ENCODE results near the gene GOLT1A.

The GOLT1A gene

DNA sequence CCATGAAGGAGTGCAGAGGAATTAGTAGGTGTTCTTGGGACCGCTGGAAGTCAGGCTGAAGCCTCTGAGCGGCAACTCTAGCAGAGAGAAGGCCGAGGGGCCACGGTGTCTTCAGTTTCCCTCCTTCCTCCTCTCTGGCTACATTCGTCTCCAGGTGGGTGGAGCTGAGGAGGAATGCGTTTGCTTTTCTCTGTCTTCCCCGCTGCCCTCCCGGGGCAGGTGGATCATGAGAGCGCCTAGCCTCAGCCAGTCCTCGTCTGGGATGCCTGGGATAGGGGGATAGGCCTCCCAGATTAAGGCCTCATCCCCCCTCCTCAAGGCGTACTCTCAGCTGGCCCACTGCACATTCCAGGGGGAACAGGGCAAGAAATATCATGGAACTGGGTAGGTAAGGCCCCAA lies 7.5 kb upstream of the GOLT1A start:
- DNase-seq (ENCODE audit: low spot score) (no peak), FAIRE-seq (no peak)

DNA sequence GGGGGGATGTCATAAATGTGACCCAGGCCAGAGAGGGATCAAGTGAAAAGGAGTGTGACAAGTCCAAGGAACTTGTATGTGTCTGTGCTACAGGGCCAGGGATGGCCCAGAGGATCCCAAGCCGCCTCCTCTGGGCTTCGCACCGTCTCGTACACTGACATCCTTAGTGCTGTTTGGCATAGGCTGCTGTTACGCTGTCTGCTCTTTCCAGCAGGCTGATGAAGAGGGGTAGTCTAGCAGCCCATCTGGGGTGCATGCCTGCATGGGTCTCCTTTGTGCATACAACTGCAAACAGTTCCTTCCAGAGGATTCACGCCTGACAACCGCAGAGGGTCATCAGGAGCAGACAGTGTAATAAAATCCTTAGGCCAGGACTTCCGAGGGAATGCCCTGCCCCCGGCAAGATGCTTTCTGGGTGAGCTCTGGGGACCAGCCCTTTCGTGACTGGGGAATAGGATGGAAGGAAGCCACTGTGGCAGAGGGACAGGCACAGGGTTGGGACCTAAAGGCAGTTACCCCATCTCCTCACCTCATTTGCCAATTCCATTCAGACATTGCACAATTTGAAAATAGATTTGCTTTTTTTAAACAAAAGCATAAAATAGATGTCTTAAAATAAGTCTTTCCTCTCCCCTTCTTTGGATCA lies 6.3 kb upstream of the GOLT1A start:
- FAIRE-seq, result no peak

DNA sequence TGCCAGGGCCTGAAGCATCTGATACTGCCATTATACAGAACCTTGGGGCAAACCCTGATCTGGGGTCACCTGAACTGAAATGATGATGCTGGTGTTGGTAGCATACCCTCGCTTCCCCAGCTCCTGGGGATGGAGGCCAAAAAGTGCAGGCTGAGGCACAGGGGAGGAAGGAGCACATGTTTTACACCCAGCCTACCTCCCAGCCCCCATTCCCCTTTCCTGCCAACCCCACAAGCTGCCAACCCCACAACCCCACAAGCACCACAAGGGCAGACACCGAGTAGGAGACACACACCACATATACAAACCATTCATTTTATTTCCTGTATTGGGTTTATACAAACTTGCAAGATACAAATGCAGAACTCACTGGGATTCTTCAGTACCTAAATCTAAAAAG lies 4.8 kb upstream of the GOLT1A start:
- DNase-seq (ENCODE audit: low spot score) (no peak), FAIRE-seq (no peak)

More for the DNA sequence above, 6.3 kb upstream of the GOLT1A start:
- no peak for DNase-seq (ENCODE audit: low spot score)

DNA sequence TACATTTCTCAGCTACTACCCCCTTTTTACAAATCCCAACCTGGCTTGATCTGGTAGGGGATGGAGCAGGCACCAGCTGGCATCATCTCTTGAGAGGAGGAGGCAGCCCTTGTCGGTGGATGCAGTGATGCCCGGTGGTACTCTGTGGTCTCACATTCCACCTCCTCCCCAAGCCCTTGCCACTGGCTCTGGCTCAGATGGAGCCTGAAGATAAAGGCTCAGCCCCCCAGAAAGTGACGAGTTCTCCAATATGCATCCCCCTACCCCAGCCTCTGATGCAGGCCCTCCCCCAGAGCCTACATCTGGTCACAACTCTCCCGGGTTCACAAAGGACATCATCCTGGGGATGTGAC lies 3.8 kb upstream of the GOLT1A start:
- FAIRE-seq (no peak), DNase-seq (ENCODE audit: low spot score) (no peak)

DNA sequence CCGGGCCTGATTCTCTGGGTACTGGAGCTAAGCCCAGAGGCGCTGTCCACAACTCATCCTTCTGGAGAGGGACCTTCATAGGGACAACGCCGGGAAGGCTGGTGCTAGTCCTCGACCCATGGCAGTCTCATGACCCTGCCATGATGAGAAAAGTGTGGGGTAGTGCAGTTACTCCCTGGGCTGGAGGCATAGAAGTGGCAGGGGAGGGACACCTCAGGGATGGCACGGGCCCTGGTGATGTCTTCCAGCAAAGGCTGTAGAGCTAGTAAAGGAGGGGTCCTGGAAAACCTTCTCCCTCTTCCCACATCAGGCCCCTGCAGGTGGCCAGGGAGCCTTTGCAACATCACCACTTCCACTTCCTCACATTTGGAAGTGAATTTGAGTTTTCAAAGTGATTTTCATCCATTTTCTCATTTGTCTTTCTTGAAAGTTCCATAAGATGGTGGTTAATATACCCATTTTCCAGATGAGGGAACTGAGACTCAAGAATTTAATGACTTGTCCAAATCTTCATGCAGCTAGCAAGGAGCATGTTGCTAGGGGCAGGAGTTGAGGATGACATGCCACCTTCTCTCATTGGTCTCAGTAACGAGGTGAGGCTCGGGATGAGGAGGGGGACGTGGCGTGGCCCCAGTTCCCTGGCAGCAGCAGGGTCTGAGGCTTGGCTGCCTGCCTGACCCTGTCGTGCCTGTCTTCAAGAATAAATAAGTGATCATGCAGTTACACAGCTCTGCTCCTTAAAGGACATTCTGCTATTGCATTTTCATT lies 3.3 kb upstream of the GOLT1A start:
- no peak for FAIRE-seq
- DNase-seq (ENCODE audit: low spot score), result no peak

DNA sequence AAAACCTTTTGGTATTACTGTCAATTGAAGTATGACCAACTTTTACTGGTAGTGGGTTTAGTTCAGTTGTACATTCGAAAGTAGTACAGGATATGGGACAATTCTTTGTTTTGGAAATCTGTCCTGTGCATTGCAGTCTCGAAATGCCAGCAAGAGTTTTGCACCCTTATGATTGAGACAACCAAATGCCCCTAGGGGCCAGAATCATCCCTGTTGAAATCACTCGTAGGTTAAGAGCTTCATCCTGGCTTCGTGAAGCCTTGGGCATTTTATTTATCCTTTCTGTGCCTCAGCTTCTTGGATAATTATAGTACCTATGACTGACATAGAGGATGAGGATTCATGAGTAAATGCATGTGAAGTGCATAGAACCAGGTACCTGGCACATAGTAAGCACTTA lies 2.4 kb upstream of the GOLT1A start:
- FAIRE-seq, result no peak

DNA sequence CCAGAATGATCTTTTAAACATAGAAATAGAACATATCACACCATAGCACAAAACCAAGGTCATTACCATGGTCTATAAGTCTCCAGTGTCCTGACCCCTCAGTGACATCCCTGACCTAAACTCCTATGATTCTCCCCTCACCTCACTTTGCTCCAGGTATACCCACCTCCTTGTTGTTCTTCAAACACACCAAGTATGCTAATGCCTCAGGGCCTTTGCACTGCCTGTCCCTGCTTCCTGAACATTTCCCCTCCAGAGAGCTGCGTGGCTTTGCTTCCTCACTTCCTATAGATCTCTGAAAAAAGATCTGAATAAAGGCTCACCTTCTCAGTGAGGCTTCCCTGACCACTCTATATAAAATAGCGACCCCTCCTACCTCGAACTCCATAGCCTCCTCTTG lies 1.1 kb downstream of the GOLT1A start:
- FAIRE-seq (no peak), DNase-seq (ENCODE audit: low spot score) (no peak)

More for the DNA sequence above, 2.4 kb upstream of the GOLT1A start:
- no peak for DNase-seq (ENCODE audit: low spot score)

DNA sequence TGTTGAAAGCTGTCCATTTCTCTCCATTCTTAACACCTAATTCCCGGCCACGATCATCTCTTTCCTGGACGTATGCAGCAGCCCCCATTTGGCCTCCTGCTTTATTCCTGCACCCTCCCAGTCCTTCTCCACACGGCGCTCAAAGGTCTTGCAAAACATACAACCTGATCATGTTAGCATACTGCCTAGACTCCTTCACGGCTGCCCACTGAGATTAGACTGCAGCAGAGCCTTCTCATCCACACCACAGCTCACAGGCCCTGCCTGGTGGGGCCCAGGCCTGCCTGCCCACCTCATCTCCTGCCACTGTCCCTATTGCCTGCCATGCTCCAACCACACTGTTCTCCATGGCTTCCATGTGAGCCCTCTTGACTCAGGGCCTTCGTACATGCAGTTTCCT lies 2.7 kb downstream of the GOLT1A start:
- DNase-seq (ENCODE audit: low spot score), result no peak
- FAIRE-seq, result no peak

DNA sequence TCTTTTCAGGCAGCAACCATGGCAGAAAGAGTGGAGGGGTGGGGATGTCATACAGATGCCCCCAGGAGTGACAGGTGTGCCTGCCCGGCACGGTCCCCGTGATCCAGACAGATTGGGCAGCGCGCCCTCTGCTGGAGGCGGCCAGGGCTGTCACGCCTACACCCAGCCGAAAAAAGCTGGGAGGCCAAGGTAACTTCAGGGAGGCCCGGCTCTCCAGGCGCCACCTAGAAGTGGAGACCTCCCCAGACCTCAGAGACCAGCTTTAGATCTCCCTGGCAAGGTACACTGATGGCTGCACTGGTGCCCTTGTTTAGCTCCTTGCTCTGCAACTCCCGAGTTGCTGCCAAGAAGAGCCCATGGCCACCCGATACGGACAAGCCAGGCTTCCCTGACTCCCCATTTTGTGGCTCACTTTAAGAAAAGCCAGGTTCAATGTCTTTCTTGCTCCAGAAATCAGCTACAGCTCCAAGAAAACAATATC lies 6.6 kb downstream of the GOLT1A start:
- FAIRE-seq (no peak), DNase-seq (ENCODE audit: low spot score) (no peak)

DNA sequence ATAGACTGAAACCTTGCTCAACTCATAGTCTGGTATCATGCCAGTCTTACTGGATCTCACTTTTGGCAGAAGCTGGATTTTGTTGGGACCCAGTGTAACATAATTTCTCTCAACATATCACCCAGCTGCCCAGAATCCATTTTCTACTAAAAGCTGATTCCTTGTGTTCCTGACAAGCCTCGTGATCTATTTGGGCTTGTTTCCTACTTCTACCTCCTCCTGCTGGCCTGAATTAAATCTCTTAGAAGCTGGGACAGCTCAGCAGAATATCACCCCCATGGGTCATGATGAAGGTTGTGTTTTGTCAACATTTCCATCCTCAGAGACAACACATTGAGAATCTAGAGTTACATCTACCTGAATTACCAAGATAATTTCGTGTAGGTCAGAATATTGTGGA lies 7.7 kb downstream of the GOLT1A start:
- DNase-seq (ENCODE audit: low spot score) (no peak), FAIRE-seq (no peak)

DNA sequence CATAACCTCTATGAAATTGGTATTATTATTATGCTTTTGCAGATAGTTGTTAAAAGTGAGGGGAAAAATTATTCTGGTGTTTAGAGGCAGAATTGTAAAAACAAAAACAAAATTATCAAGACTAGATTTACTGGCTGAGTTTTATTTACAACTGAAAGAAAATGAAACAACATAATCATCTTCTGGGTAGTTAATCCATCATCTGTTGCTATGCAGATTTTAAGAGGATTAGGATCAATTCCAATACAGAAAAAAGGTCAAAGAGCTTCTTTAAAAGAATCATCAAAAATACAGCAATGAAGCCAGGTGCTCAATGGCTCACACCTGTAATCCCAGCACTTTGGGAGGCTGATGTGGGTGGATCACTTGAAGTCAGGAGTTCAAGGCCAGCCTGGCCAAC lies 8.3 kb downstream of the GOLT1A start:
- FAIRE-seq (no peak), DNase-seq (ENCODE audit: low spot score) (no peak)

DNA sequence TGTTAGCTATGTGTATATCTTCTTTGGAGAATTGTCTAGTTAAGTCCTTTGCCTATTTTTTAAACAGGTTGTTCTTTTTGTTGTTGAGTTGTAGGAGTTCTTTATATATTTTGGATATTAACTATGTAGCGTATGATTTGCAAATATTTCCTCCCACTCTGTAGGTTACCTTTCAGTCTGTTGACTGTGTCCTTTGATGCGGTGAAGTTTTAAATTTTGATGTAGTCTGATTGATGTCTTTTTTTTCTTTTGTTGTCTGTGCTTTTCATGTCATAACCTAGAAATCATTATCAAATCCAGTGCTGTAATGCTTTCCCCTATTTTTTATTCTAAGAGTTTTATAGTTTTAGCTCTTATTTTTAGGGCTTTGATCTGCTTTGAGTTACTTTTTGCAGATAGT lies 8.8 kb downstream of the GOLT1A start:
- FAIRE-seq, result no peak

DNA sequence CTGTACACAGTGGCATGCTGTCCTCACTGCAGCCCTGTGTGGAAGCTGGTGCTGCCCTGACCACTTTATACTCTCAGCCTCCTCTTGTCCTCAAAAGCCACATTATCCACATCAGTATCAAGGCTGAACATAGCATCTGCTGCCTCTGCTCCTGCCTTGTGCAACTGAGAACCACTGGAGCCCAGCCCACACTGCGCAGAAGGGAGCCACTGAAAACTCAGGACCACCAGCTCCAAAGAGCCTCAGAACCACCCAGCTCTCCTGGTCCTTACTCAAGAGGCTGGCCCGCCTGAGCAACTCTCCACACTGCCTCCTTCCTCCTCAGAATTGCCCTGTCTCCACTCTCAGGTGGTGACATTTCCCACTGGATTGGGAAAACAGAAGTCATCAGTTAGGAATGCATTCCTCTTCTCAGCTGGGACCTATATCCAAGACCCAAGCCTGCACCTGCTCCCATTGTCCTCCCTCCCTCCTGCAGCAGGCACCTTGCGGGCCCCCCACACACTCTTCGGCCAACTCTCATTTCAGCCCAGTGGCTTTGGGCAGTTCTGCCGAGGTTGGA lies 10.5 kb downstream of the GOLT1A start:
- FAIRE-seq, result no peak

More for the DNA sequence above, 8.8 kb downstream of the GOLT1A start:
- no peak for DNase-seq (ENCODE audit: low spot score)

DNA sequence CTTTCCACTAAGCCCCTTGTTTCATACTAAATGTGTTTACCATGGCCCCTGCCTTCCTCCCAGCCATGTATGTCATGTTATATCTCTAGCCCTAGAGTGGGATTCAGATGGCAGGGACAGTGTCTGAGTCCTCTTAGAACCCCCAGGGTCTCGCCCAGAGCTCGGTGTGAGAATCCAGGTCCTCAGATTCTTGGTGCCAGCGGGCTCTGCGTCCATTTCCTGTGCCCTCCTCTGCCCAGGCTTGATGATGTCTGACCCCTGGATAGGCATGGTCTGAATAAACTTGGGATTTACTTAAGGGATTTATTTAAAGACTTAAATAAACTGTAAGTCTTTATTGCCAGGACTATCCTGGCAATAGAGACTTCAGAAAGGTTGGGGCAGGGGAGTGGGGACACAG lies 11.3 kb downstream of the GOLT1A start:
- FAIRE-seq (no peak), DNase-seq (ENCODE audit: low spot score) (no peak)

More for the DNA sequence above, 10.5 kb downstream of the GOLT1A start:
- no peak for DNase-seq (ENCODE audit: low spot score)

DNA sequence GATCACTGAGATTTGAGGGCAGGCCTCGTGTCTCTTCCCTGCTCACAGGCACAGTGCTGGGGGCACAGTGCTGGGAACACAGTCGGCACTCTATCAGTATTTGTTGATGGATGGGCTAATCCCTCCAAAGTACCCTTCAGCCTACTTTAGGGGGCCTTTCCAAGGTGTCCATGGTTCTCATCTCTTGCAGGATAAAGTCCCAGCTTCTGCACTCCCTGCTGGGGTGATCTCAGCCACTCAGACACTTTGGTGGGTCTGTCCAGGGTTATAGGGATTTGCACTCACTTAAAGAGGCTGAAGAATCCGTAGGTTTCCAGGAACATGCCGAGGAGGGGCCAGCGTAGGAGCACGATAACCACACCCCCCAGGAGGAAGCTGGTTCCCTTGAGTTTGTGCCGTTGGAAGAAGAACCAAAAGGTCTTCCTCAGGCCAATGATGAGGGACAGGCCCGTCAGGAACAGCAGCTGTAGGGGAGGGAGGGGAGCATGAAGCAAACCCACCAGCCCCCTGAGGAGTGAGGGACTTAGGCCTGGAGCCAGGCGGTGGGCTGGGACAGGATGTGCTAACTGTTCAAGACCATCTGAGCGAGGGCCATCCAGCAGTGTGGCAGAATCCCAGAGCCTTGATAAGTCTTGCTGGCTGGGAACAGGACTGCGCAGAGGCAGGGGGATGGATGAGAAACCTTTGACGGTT lies 12.3 kb downstream of the GOLT1A start:
- DNase-seq (ENCODE audit: low spot score) (no peak), FAIRE-seq (no peak)

DNA sequence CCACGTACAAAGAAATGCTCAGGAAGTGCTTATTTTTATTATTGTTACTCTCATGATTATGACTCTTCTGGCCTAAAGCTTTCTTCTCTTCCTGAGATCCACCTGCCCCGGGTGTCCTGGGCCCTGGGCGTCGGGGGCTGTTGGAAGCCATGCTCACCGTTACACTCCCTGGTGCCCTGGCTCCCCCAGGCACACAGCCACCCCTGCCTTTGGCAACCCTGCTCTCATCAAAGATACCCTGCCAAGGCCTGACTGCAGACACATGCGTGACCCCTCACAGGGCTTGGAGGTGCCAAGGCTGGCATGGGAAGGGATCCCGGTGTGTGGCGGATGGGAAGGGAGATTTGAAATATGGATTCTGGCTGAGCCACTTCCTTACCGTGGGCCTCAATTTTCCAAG lies 14.2 kb downstream of the GOLT1A start:
- FAIRE-seq, result no peak
- no peak for DNase-seq (ENCODE audit: low spot score)

DNA sequence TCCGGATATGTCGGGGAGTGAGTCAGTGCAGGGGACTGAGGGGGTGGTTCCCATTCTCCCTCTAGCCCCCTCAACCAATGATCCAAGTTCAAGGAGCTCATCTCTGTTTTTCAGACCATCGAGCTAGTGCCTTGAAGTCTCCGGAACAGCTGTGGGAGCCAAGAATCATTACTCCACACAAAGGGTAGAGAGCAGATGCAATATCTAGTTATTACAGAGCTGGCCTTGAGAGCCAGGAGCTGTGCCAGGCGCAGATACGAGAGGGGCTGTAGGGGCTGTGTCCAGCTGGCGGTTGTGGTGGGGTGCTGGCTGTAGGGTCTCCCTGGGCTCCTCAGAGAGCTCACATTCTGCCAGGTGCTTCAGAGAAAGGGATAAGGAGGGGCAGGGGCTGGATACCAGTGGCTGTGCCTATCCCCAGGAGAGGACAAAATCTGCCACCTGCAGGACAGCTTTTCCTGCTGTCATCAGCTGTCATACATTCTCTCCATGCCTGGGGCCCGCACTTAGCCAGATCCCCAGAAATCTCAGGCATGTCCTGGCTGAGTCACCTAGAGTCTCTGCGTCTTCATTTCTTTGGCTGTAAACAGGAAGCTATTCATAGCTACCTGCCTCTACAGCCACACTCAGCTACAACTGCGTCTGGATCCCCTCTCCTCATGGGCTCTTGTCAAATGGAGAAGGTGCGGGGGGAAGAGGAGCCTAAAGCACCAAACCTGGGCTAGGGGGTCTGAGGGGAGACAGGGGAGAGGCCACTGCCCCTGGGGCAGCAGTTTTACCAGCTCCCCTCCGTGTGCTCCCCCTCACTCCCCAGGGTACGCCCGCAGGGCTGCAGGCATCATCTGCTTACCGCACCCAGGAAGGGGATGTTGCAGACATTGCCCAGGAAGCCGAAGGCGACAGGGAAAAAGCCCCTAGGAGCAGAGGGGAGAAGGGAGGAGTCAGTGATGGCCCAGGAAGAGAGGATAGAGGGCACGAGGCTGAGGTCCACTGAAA lies 15.1 kb downstream of the GOLT1A start:
- DNase-seq (ENCODE audit: low spot score), result peak; percentile 68
- FAIRE-seq, result no peak

DNA sequence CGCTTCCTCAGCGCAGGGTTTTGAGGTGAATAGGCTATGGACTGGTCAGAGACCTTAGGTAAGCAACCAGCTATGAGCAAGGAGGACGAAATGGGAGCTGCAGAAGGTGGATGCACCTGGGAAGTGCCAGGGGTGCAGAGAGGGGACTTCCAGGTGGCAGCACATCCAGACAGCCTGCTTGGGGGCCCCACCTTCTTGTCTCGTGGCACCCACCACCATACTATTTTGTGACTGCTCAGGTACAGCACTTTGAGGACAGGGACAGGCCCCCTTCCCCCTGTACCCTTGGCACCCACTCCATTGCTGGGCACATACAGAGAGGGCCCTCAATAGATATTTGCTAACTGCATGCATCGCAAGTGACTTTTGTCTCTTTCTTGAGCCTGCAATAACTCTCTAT lies 16.7 kb downstream of the GOLT1A start:
- no peak for FAIRE-seq
- DNase-seq (ENCODE audit: low spot score), result no peak

DNA sequence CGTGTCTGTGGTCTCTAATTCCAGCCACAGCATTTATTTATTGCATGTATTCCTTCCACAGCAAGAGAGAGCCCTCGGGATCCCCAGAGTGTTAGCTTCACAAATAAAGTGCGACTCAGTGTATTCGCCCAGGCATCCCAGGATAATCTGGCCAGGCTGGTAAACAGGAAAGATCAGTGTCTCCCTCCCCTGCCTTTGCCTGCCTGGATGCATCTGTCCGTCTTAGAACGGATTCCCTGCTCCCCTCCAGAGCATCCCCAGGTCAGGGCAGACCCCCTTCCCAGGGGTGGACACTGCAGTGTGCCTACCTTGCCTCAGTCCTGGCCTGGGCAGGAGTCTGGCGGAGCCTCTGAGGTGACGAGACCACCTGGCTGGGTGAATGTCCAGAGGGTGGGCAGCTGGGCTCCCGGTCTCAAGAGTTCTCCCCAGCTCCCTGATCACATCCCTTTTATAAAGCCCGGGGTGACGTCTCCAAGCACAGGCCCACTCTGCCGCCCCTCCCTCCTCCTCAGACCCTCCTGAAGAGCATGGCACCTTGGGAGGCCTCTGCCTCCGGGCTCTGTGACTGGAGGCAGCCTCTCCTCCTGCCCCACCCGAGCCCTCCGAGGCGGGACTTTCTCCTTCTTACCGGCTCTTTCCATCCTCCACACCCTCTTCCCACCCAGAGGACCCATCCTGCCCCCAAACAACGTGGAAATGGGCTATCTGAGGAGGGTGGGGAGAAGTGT lies 17.6 kb downstream of the GOLT1A start, which contains the start of gene KISS1:
KISS1 (minus strand) TSS at position 424 of the 728 bp plus-strand sequence. CDS start 3,615 bp downstream, outside the sequence.
- DNase-seq (ENCODE audit: low spot score), result no peak
- FAIRE-seq, result no peak

DNA sequence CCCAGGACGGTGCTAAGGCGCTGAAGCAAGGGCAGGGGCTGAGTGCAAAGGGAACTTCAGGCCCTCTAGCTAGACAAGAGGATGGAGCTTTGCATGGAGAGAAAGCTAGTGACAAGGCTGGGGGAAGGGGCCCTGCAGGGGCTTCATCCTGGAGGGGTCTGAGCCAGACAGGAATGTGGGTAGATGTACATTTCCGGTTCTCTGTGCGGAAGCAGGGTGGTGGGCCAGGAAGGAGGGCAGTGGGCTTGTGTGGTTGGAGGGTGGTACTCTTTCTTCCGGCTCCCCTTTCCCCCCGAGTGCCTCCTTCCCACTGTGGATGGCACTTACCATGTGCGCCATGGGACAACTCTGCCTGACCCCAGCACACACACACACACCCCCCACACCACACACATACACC lies 19.0 kb downstream of the GOLT1A start:
- no peak for DNase-seq (ENCODE audit: low spot score)
- FAIRE-seq, result no peak

All from RCC 7860 (cell line).